ENCODE data around the gene OSBPL7. TPM values are rescaled to one million over a fixed set of nuclear protein-coding genes. Genes with fewer than 3 reads are reported as not detected.

The OSBPL7 gene
- total and polyA plus RNA-seq, 2 of the 13 experiments (the other 11 are each of a cell fraction or from before 2014, with no cell fraction given) = 4.7 to 6.6 TPM

- TF ChIP-seq, protein P1, sequence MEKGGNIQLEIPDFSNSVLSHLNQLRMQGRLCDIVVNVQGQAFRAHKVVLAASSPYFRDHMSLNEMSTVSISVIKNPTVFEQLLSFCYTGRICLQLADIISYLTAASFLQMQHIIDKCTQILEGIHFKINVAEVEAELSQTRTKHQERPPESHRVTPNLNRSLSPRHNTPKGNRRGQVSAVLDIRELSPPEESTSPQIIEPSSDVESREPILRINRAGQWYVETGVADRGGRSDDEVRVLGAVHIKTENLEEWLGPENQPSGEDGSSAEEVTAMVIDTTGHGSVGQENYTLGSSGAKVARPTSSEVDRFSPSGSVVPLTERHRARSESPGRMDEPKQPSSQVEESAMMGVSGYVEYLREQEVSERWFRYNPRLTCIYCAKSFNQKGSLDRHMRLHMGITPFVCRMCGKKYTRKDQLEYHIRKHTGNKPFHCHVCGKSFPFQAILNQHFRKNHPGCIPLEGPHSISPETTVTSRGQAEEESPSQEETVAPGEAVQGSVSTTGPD (CRISPR knock-in tag; IDR thresholded peaks at IDR 0.05) = no peak
- TF ChIP-seq CREB3 (CRISPR knock-in tag; IDR thresholded peaks at IDR 0.05) = no peak
- no peak for TF ChIP-seq XBP1 (CRISPR knock-in tag; IDR thresholded peaks at IDR 0.05)
- no peak for TF ChIP-seq ZNF317 (CRISPR knock-in tag; IDR thresholded peaks at IDR 0.05)
- TF ChIP-seq KDM4B (CRISPR knock-in tag; IDR thresholded peaks at IDR 0.05) = peak; percentile 62
- TF ChIP-seq ZBTB43 (CRISPR knock-in tag; conservative IDR thresholded peaks at IDR 0.05) = peak; percentile 54; the same call in 1 of the 2 replicates
- TF ChIP-seq ZNF737 (CRISPR knock-in tag; IDR thresholded peaks at IDR 0.05; ENCODE audit: borderline replicate concordance) = peak; percentile 86
- TF ChIP-seq TAF15 (IDR thresholded peaks at IDR 0.05; ENCODE audit: low read depth, low read length, poor library complexity, severe bottlenecking) = peak; percentile 90
- TF ChIP-seq ZNF530 (CRISPR knock-in tag; IDR thresholded peaks at IDR 0.05; ENCODE audit: low read depth) = no peak
- peak; percentile 78; the same call in 1 of the 2 replicates for TF ChIP-seq ZNF567 (CRISPR knock-in tag; IDR thresholded peaks at IDR 0.05; ENCODE audit: borderline replicate concordance)
- TF ChIP-seq ZNF256 (CRISPR knock-in tag; conservative IDR thresholded peaks at IDR 0.05) = no peak
- TF ChIP-seq ZNF615 (CRISPR knock-in tag; IDR thresholded peaks at IDR 0.05; ENCODE audit: borderline replicate concordance) = peak; percentile 94; the same call in 1 of the 2 replicates
- TF ChIP-seq, protein P2, sequence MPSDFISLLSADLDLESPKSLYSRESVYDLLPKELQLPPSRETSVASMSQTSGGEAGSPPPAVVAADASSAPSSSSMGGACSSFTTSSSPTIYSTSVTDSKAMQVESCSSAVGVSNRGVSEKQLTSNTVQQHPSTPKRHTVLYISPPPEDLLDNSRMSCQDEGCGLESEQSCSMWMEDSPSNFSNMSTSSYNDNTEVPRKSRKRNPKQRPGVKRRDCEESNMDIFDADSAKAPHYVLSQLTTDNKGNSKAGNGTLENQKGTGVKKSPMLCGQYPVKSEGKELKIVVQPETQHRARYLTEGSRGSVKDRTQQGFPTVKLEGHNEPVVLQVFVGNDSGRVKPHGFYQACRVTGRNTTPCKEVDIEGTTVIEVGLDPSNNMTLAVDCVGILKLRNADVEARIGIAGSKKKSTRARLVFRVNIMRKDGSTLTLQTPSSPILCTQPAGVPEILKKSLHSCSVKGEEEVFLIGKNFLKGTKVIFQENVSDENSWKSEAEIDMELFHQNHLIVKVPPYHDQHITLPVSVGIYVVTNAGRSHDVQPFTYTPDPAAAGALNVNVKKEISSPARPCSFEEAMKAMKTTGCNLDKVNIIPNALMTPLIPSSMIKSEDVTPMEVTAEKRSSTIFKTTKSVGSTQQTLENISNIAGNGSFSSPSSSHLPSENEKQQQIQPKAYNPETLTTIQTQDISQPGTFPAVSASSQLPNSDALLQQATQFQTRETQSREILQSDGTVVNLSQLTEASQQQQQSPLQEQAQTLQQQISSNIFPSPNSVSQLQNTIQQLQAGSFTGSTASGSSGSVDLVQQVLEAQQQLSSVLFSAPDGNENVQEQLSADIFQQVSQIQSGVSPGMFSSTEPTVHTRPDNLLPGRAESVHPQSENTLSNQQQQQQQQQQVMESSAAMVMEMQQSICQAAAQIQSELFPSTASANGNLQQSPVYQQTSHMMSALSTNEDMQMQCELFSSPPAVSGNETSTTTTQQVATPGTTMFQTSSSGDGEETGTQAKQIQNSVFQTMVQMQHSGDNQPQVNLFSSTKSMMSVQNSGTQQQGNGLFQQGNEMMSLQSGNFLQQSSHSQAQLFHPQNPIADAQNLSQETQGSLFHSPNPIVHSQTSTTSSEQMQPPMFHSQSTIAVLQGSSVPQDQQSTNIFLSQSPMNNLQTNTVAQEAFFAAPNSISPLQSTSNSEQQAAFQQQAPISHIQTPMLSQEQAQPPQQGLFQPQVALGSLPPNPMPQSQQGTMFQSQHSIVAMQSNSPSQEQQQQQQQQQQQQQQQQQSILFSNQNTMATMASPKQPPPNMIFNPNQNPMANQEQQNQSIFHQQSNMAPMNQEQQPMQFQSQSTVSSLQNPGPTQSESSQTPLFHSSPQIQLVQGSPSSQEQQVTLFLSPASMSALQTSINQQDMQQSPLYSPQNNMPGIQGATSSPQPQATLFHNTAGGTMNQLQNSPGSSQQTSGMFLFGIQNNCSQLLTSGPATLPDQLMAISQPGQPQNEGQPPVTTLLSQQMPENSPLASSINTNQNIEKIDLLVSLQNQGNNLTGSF (CRISPR knock-in tag; IDR thresholded peaks at IDR 0.05) = no peak
- TF ChIP-seq ATF7-NPFF (CRISPR knock-in tag; IDR thresholded peaks at IDR 0.05; ENCODE audit: low read depth) = no peak
- 0 out of 2 replicates have a peak, but pooled peaks have one; percentile 36 for TF ChIP-seq GMEB2 (CRISPR knock-in tag; IDR thresholded peaks at IDR 0.05; ENCODE audit: low read depth)
- TF ChIP-seq RAD21 (CRISPR knock-in tag; IDR thresholded peaks at IDR 0.05) = peak; percentile 25; the same call in 1 of the 2 replicates
- peak; percentile 89 for TF ChIP-seq ZNF451 (CRISPR knock-in tag; IDR thresholded peaks at IDR 0.05)
- TF ChIP-seq ZEB1 (IDR thresholded peaks at IDR 0.05; ENCODE audit: insufficient replicate concordance, low read depth) = no peak
Measured at GRCh38 chr17:47831003-47831933, 9.7 kb upstream of the OSBPL7 start, which contains the start of the genes LRRC46 and MRPL10 (continued).

Data from HepG2 (cell line).